Measurements from ENCODE around the gene ERBB4.

ERBB4 gene

GRCh38 chr2:211903961-211904360 is 634.6 kb downstream of the ERBB4 start:
- DNase-seq (ENCODE audit: low spot score) = no peak

- DNase-seq (ENCODE audit: low spot score) = no peak
Measured at GRCh38 chr2:211901226-211901846, 637.3 kb downstream of the ERBB4 start.

DNA sequence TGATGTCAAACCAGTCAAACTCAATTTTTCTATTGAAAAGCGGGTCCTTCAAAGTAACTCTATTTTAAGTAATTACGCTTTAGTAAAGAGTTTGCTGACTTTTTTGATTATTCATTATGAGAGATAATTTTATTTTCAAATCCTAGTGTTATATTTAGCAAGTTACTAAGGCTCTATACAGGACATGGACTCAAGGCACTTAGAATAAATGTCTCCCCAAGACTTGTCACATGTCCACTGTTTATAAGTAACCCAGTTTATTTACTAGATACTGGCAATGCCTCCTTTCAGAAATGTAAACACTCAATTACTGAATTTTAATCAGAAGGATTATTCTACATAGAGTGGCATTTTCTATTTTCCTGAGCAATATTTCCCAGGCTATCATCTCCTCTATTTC is 638.1 kb downstream of the ERBB4 start:
- DNase-seq (ENCODE audit: low spot score) = no peak

DNA sequence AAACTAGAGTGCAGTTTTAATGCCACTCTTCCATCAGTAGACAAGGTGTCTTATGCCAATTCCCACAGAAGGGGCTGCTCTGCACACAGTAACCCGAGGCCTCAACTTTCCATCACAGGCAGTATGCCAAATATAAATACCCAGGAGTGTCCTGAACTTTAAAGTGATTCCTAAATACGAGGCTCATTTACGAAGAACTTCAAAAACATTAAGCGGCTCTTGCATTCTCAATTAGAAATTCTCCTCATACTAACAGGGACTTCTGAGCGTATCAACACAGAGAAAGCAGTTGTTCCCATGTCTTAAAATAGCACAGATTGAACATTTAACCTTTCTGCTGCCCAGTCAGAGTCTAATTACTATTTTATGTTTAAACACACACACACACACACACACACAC is 638.6 kb downstream of the ERBB4 start:
- no peak for DNase-seq (ENCODE audit: low spot score)

GRCh38 chr2:211898702-211899101 is 639.9 kb downstream of the ERBB4 start:
- DNase-seq (ENCODE audit: low spot score) = no peak

- DNase-seq (ENCODE audit: low spot score) = no peak
Measured at GRCh38 chr2:211881449-211881848, 657.2 kb downstream of the ERBB4 start.

DNA sequence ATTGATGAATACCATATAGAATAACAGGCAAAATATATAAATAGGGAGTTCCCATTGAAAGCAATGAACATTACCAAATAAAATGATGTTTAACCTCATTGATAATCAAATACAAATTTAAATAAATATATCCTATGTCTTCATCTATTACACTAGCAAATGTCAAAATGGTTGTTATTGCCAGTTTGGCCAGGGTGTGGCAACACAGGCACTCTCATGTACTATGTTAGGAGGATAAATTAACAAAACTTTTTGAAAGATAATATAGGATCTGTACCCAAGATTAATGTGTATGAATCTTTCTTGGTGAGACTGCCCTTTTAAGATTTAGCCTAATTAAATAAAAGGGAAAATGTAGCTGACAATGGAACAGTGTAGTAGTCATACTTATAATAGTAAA is 659.3 kb downstream of the ERBB4 start:
- peak; percentile 18 for DNase-seq (ENCODE audit: low spot score)

DNA sequence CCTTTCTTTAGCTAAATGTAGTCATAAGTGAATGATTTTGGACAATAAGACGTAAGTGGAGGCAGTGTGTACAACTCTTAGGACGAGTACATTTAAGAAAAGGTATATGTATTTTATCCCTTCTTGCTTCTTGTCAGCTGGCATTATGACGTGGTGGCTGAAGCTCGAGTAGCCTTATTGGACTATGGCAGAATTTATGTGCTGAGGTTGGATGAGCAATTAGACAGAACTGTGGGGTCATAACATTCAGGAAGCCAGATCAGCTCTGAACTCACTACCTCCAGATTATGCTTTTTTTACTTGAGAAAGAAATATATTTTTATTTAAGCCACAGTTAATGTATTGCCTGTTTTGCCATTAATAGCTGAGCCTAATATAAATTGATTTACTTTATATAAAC is 661.5 kb downstream of the ERBB4 start:
- no peak for DNase-seq (ENCODE audit: low spot score)

DNA sequence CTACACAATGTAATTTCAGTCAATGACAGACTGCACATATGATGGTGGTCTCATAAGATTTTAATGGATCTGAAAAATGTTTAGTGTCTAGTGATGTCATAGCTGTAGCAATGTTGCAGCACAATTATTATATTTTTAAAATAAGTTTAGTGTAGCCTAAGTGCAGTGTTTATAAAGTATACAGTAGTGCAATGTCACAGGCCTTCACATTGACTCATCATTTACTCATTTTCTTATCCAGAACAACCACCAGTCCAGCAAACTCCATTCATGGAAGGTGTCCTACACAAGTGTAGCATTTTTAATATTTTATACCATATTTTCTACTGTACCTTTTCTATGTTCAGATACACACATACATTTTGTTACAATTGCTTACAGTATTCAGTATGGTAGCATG is 663.1 kb downstream of the ERBB4 start:
- DNase-seq (ENCODE audit: low spot score) = no peak

DNA sequence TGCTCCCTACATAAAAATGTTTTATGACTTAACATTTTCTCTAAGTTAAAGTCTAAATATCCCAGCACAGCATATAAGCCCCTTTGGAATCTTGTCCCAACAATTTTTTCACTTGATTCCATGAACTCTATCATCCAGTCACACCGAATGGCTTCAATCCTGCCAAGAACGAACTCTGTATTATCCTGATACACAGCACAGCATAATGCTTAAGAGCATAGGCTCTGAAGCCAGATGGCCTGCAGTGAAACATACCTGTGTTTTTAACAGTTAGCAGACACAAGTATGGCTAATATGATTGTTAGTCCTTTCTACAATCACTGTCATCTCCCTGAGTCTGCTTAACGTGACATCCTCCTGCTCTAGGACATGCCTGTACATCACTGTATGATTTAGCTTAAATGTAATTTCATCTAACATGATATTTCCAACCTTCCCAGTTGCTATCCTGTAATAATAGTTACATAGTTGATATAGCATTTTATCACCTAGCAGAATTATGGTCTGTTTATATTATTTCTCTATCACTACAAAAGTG is 669.5 kb downstream of the ERBB4 start:
- DNase-seq (ENCODE audit: low spot score) = no peak

DNA sequence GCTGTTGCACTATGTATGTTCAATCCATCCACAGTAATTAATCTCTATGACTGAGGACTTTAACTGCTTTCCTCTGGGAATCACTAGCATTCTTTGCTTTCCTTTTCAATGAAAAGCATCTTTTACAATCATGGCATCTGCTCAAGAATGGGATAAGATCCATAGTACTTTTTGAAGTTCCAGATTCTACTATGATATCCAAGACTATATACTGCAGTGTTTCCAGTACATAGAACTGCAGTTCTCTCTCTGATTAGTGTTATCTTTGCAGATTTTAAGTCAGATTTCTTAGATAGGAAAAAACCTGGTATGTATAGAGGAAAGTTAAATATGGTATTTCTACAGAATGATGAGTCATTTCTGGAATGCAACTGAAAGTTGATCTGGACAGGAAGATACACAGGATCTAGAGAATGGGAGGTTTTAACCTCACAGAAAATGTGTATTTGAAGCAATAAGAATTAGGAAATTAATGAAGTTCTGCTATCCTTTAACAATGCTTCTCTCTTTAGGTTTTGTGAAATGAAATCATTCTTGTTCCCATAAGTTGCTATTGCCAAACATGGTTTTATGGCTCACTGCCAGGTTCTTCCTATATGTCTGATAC is 670.7 kb downstream of the ERBB4 start:
- DNase-seq (ENCODE audit: low spot score) = no peak

DNA sequence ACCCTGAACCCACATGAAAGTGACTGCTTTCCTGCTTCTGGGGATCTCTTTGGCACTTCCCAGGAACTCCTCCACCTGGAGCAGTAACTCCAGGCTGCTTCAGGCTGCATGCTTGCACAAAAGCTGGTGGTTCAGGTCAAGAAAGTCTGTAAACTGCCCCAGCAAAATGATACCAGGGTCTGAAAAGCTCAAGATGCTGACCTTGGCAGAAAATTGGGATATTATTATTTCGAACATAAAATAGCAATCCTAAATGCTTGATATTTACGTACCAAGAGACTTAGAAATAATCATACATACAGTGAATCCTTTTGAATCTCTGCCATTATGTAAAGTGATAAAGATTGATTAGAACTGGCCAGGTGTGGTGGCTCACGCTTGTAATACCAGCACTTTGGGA is 674.3 kb downstream of the ERBB4 start:
- DNase-seq (ENCODE audit: low spot score) = no peak

- DNase-seq (ENCODE audit: low spot score) = no peak
Measured at GRCh38 chr2:211860224-211860623, 678.4 kb downstream of the ERBB4 start.

GRCh38 chr2:211854832-211855231 is 683.8 kb downstream of the ERBB4 start:
- peak; percentile 7 for DNase-seq (ENCODE audit: low spot score)

DNA sequence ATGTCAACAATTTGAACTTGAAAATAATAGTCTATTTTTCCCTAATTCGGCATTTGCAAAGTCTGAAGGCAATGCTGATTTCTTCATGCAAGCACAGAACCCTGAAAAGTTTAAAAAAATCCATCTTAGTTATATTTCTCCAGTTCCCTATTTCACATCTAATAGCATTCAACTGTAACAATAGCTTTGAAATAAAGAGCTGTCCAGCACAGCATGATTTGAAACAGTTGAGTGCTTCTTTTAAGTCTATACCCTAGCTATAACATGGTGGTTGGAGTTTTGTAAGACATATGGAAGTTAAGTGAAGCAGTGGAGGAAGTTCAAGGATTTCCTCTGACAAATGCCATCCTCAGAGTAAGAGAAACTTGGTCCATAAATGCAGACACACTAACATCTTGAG is 691.9 kb downstream of the ERBB4 start:
- no peak for DNase-seq (ENCODE audit: low spot score)

- DNase-seq (ENCODE audit: low spot score) = no peak
Measured at GRCh38 chr2:211846036-211846400, 692.6 kb downstream of the ERBB4 start.

DNA sequence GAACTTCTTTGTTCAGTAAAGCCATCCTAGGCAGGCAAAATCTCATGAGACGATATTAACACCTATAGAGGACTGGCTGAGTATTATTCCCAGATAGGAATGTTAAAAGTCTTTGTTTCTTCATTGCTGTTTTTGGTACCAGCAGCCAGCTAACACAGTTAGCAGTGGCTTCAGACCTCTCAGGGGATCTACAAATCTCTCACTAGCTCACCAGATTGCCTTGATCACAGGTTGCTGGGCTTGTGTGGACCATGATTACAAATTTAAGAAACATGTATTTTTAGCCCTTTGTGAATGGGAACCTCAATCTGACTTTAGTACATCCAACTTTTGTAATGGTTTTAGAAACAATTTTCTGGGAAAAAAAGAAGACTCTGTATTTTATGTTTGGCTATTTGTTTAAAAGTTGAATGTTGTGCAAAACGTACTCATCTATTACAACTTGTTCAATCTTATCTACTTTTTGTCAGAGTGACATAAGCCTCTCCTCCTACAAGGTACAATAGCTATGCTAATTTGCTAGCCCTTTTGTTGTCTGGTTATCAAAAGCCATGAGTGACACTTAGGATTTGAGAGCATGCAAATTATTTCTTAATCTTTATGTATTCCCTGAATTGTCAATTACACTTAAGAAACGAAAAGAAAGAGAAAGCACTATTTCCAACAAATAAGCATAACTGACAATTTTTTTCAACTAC is 693.1 kb downstream of the ERBB4 start:
- DNase-seq (ENCODE audit: low spot score) = no peak

- no peak for DNase-seq (ENCODE audit: low spot score)
Measured at GRCh38 chr2:211837706-211838105, 700.9 kb downstream of the ERBB4 start.

DNA sequence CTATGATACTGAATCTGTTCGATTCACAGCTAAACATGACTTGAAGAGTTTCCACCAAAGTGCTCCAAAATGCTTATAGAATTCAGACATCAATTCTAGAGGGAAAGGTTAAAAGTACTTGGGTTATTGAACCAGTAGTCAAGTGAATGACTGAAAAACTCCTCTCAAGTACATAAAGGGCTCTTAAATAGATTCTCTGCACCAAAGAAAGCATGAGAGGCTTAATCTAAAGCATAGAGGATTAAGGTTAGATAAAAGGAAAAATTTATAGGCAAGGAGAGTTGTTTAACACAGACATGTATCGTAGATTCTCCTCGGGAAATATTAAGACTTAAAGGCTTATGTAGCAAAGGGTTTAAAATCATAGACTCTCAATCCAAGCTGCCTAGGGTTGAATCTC is 701.4 kb downstream of the ERBB4 start:
- DNase-seq (ENCODE audit: low spot score) = no peak

DNA sequence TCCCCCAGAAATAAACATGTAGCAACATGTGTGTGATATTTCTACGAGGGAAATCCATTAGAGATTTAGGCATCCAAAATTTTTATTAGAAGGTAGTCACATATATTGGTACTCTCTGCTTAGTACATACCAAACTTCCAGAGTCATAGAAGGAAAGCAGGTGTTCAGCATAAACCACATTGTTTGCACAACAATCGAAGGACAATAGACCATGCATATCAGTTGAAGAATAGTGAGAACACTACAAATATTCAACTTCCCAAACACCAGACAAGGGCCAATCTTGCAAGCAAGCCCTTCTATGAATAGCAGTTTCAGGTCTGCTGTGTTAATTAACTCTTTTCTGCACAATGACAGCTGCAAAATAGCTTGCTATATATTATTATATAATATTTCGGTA is 702.2 kb downstream of the ERBB4 start:
- DNase-seq (ENCODE audit: low spot score) = no peak

DNA sequence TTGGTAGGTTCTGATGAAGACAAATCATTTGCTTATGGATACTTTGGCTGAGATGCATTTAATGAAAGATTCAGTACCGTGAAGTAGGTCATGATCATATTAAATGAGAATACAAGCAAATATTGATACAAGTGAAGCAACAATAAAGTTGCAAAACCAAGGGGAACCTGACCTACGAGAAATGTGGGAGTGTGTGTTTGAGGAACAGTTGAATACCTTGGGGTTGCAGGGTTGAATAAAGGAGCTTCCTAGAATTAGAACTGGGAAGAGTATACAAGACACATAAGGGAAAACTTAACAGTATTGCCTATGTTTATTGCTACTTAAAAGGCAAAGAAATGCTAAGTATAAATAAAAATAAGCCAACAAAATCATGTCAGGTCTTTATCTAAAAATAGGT is 702.9 kb downstream of the ERBB4 start:
- no peak for DNase-seq (ENCODE audit: low spot score)

- no peak for DNase-seq (ENCODE audit: low spot score)
Measured at GRCh38 chr2:211833582-211834279, 704.9 kb downstream of the ERBB4 start.

- DNase-seq (ENCODE audit: low spot score) = no peak
Measured at GRCh38 chr2:211829725-211830124, 708.9 kb downstream of the ERBB4 start.
